ENCODE measurements around the gene THOC1. TPM values are rescaled to one million over a fixed set of nuclear protein-coding genes. Genes with fewer than 3 reads are reported as not detected.

The THOC1 gene
- polyA plus RNA-seq, 3 donors: 7.8 to 18.3 (median 8.9) TPM

DNA sequence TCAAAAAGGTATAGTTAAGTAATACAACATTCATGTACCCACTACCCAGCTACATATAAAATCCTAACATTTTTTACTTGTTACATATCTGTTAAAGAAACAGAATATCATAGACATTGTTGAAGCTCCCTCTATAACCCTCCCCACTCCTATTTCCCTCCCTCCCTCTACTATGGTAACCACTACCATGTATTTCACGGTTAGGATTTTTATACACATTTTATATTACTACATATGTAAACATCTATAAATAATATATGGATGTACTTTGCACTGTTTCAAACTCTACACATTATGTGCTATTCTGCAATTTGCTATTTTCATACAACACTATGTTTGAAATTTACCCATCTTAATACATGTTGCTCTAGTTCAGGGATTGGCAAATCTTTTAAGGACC lies 36.3 kb downstream of the THOC1 start:
- no peak overlapping the region for H3K4me3 ChIP-seq (replicated peaks in 1 of 3; ENCODE audit: low read depth in 2 of 3, low read length in 3 of 3)
- no peaks in the 10 kb centered on the region for H3K79me2 ChIP-seq (ENCODE audit: insufficient read depth, low read length)
- H3K4me2 ChIP-seq (replicated peaks; ENCODE audit: extremely low read depth, low read length, poor library complexity, severe bottlenecking): no peak overlapping the region
- no peaks in the 10 kb centered on the region for H4K20me1 ChIP-seq (ENCODE audit: insufficient read depth, low read length)
- Mint-ChIP-seq H3K9me3 (no peaks in the 10 kb centered on the region), H3K4me1 (no peaks in the 10 kb centered on the region), H3K27me3 (ENCODE audit: low read depth in 3 of 3) (no peaks in the 10 kb centered on the region), H3K27ac (no peak overlapping the region), H3K36me3 (peaks cover 33 to 46% of the 10 kb centered on the region in 2 donors), H3K4me3 (no peak overlapping the region)
- H3K9ac ChIP-seq (ENCODE audit: insufficient read depth, low read length, poor library complexity, severe bottlenecking): no peak overlapping the region
- peaks cover 6 to 43% of the 10 kb centered on the region in 2 donors for H3K36me3 ChIP-seq (replicated peaks in 1 of 2; ENCODE audit: control insufficient read depth in 1 of 2, insufficient read depth in 2 of 2, low read length in 2 of 2)
- H3K9me3 ChIP-seq (replicated peaks in 1 of 2; ENCODE audit: control insufficient read depth in 1 of 2, insufficient read depth in 1 of 2, low read length in 2 of 2): no peaks in the 10 kb centered on the region
- no peaks in the 10 kb centered on the region for H3K4me1 ChIP-seq (ENCODE audit: control insufficient read depth in 1 of 2, insufficient read depth in 2 of 2, low read length in 2 of 2)
- no peak overlapping the region for H3K27ac ChIP-seq (ENCODE audit: low read depth in 1 of 2, low read length in 2 of 2)
- no CpG with 5 or more reads among the region's 1 CpG for WGBS (ENCODE audit: insufficient coverage)
- H3K27me3 ChIP-seq (ENCODE audit: control insufficient read depth in 2 of 2, insufficient read depth in 2 of 2, low read length in 2 of 2): no peaks in the 10 kb centered on the region
- no peak for TF ChIP-seq CTCF (IDR thresholded peaks at IDR 0.05)
- DNase-seq: no peak
- no peak overlapping the region for H2AFZ ChIP-seq (ENCODE audit: insufficient read depth, low read depth, low read length, poor library complexity, severe bottlenecking)
- intact Hi-C loops (cut with micrococcal nuclease): no loop called here

DNA sequence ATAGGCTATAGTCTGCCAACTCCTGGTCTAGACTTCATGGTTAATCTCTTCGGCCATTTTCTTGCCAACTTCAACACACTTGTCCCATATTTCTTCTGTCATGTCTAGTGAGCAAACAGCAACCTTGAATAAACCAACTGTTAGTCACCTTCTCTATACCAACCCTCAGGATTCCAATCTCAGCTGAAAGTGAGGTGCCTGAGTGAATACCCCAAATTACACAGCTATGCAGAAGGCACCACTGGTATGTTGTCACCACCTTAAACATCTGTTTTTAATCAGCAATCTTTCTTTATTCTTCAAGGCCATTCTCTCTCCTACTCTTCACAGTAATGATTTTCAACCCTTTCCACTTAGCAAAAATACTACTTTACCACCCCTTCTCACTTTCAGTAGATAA lies 39.3 kb downstream of the THOC1 start:
- 100% methylated on average over 1 of the region's 1 CpG for WGBS (ENCODE audit: insufficient coverage)
- H3K36me3 ChIP-seq (replicated peaks in 1 of 2; ENCODE audit: control insufficient read depth in 1 of 2, insufficient read depth in 2 of 2, low read length in 2 of 2): peaks cover 31 to 71% of the 10 kb centered on the region in 2 donors
- intact Hi-C loops (cut with micrococcal nuclease): no loop called here

More for the DNA sequence above, 39.3 kb downstream of the THOC1 start:
- Histone ChIP-seq H3K4me2 (replicated peaks; ENCODE audit: extremely low read depth, low read length, poor library complexity, severe bottlenecking) (no peak overlapping the region), H2AFZ (ENCODE audit: insufficient read depth, low read depth, low read length, poor library complexity, severe bottlenecking) (no peak overlapping the region), H3K4me3 (replicated peaks in 1 of 3; ENCODE audit: low read depth in 2 of 3, low read length in 3 of 3) (no peak overlapping the region), H3K9me3 (replicated peaks in 1 of 2; ENCODE audit: control insufficient read depth in 1 of 2, insufficient read depth in 1 of 2, low read length in 2 of 2) (no peaks in the 10 kb centered on the region), H3K4me1 (ENCODE audit: control insufficient read depth in 1 of 2, insufficient read depth in 2 of 2, low read length in 2 of 2) (no peaks in the 10 kb centered on the region), H3K27me3 (ENCODE audit: control insufficient read depth in 2 of 2, insufficient read depth in 2 of 2, low read length in 2 of 2) (no peaks in the 10 kb centered on the region), H4K20me1 (ENCODE audit: insufficient read depth, low read length) (no peaks in the 10 kb centered on the region), H3K79me2 (ENCODE audit: insufficient read depth, low read length) (no peaks in the 10 kb centered on the region), H3K27ac (ENCODE audit: low read depth in 1 of 2, low read length in 2 of 2) (no peak overlapping the region), H3K9ac (ENCODE audit: insufficient read depth, low read length, poor library complexity, severe bottlenecking) (no peak overlapping the region)
- Mint-ChIP-seq H3K4me3 (no peak overlapping the region), H3K36me3 (peaks cover 58 to 59% of the 10 kb centered on the region in 2 donors), H3K27me3 (ENCODE audit: low read depth in 3 of 3) (no peaks in the 10 kb centered on the region), H3K27ac (no peak overlapping the region), H3K4me1 (no peaks in the 10 kb centered on the region), H3K9me3 (no peaks in the 10 kb centered on the region)
- no peak for DNase-seq
- TF ChIP-seq CTCF (IDR thresholded peaks at IDR 0.05): no peak
